ENCODE data around the gene ALG14. TPM values are rescaled to one million over a fixed set of nuclear protein-coding genes. Genes with fewer than 3 reads are reported as not detected.

ALG14 gene
- total RNA-seq, 2 experiments from 2014 or later: 0.08 to 0.52 TPM

DNA sequence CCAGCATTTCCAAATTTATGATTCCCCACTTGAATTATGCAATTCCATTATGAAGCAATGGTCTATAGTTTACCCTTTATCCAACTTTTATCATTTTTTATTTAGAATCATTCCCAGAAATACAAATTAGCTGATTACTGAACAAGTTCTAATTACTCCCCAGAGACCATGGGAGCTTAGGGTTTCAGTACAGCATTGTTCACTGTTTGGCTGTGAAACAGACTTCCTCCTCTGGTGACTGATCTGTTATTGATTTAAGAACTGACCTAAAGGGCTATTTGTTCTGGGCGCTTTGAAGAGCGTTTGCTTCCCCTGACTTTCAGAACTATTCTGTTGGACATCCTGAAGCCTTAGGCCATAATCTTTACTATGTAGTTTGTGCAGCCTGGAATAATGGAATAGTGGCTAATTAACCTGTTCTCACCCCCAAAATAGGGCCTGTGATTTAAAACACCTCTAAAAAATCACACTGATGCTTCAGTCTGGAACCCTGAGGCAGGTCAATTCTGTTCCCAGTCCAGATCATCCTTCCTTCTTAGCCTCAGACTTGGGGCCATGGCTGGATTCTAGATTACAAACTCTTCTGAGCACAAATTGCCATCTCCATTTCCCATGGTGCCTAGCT lies 58.7 kb downstream of the ALG14 start:
- TF ChIP-seq, protein P1, sequence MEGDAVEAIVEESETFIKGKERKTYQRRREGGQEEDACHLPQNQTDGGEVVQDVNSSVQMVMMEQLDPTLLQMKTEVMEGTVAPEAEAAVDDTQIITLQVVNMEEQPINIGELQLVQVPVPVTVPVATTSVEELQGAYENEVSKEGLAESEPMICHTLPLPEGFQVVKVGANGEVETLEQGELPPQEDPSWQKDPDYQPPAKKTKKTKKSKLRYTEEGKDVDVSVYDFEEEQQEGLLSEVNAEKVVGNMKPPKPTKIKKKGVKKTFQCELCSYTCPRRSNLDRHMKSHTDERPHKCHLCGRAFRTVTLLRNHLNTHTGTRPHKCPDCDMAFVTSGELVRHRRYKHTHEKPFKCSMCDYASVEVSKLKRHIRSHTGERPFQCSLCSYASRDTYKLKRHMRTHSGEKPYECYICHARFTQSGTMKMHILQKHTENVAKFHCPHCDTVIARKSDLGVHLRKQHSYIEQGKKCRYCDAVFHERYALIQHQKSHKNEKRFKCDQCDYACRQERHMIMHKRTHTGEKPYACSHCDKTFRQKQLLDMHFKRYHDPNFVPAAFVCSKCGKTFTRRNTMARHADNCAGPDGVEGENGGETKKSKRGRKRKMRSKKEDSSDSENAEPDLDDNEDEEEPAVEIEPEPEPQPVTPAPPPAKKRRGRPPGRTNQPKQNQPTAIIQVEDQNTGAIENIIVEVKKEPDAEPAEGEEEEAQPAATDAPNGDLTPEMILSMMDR (IDR thresholded peaks at IDR 0.05): no peak
- POLR2A ChIA-PET: no interaction called here

DNA sequence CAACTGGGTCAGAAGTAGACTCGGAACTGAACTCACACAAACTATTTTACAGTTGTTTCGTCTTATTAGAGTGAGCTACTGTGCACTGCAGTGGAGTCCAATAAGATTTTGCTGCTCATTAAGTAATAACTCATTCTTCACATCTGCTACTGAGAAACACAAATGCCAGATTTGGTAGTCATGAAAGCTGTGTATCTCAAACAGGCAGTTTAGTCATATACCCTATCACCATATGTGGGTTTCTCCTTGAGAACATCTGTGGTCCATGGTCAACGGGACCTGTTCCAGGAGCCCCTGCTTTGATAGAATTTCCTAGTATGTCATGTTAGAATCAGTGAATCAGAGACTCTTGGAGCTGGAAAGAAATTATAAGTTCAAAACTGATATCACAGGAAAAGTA lies 60.4 kb downstream of the ALG14 start:
- Histone ChIP-seq H3K27ac (ENCODE audit: low read depth in 1 of 2, low read length in 2 of 2) (no peak overlapping the region), H3K4me1 (ENCODE audit: insufficient read depth, low read length) (no peaks in the 10 kb centered on the region), H3K9me3 (ENCODE audit: control insufficient read depth in 1 of 2, insufficient read depth in 1 of 2, low read length in 2 of 2) (no peaks in the 10 kb centered on the region), H3K4me3 (ENCODE audit: low read length) (no peak overlapping the region), H3K27me3 (ENCODE audit: control insufficient read depth in 1 of 2, insufficient read depth in 2 of 2, low read length in 2 of 2) (no peaks in the 10 kb centered on the region), H3K36me3 (ENCODE audit: insufficient read depth, low read length) (no peaks in the 10 kb centered on the region)
- H3K9me3 Mint-ChIP-seq: no peaks in the 10 kb centered on the region
- no peak for DNase-seq
- H3K4me1 Mint-ChIP-seq (ENCODE audit: low read depth): no peaks in the 10 kb centered on the region
- H3K4me3 Mint-ChIP-seq: no peak overlapping the region
- ChIA-PET CTCF (no interaction called here), POLR2A (no interaction called here)
- no peaks in the 10 kb centered on the region for H3K27me3 Mint-ChIP-seq
- TF ChIP-seq, protein P1 (IDR thresholded peaks at IDR 0.05): no peak
- peaks cover 5% of the 10 kb centered on the region for H3K36me3 Mint-ChIP-seq (ENCODE audit: low read depth)
- no peak for ATAC-seq (ENCODE audit: poor library complexity)
- intact Hi-C loops (cut with DNase I, micrococcal nuclease): no loop called here
- H3K27ac Mint-ChIP-seq: no peak overlapping the region

More for the DNA sequence above, 58.7 kb downstream of the ALG14 start:
- intact Hi-C loops (cut with DNase I, micrococcal nuclease): no loop called here
- Histone ChIP-seq H3K9me3 (ENCODE audit: control insufficient read depth in 1 of 2, insufficient read depth in 1 of 2, low read length in 2 of 2) (no peaks in the 10 kb centered on the region), H3K4me1 (ENCODE audit: insufficient read depth, low read length) (no peaks in the 10 kb centered on the region), H3K4me3 (ENCODE audit: low read length) (no peak overlapping the region), H3K27ac (ENCODE audit: low read depth in 1 of 2, low read length in 2 of 2) (no peak overlapping the region), H3K27me3 (ENCODE audit: control insufficient read depth in 1 of 2, insufficient read depth in 2 of 2, low read length in 2 of 2) (no peaks in the 10 kb centered on the region), H3K36me3 (ENCODE audit: insufficient read depth, low read length) (no peaks in the 10 kb centered on the region)
- Mint-ChIP-seq H3K36me3 (ENCODE audit: low read depth) (peaks cover 5% of the 10 kb centered on the region), H3K4me1 (ENCODE audit: low read depth) (no peaks in the 10 kb centered on the region), H3K27ac (no peak overlapping the region), H3K9me3 (no peaks in the 10 kb centered on the region), H3K4me3 (no peak overlapping the region), H3K27me3 (no peaks in the 10 kb centered on the region)
- DNase-seq: no peak
- CTCF ChIA-PET: no interaction called here
- no peak for ATAC-seq (ENCODE audit: poor library complexity)

DNA sequence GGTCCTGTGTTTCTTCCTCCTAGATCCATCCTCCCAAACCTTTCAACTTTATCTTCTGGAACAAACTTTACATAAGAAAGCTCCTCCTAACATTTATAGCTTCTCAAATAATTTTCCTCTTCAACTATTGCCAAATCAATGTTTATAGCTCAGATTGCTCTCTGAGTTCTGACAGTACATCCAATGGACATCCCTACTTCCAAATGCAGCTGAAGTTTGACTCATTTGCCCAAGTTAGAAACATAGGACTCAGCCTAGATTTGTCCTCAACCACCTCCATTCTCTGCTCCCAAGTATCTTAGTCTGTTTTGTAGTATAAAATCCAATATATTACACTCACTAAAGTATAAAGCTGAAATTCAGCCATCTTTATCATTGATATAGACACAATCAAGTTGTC lies 62.6 kb downstream of the ALG14 start:
- ChIA-PET POLR2A (no interaction called here), CTCF (no interaction called here)
- intact Hi-C loops (cut with DNase I, micrococcal nuclease): no loop called here
- H3K27ac ChIP-seq (ENCODE audit: low read depth in 1 of 2, low read length in 2 of 2): no peak overlapping the region
- no peak overlapping the region for H3K4me3 Mint-ChIP-seq
- H3K36me3 Mint-ChIP-seq (ENCODE audit: low read depth): peaks cover 4% of the 10 kb centered on the region
- H3K27me3 ChIP-seq (ENCODE audit: control insufficient read depth in 1 of 2, insufficient read depth in 2 of 2, low read length in 2 of 2): no peaks in the 10 kb centered on the region
- TF ChIP-seq, protein P1 (IDR thresholded peaks at IDR 0.05): no peak
- H3K36me3 ChIP-seq (ENCODE audit: insufficient read depth, low read length): no peaks in the 10 kb centered on the region
- DNase-seq (no peak), ATAC-seq (ENCODE audit: poor library complexity) (no peak)
- H3K4me3 ChIP-seq (ENCODE audit: low read length): no peak overlapping the region
- H3K27ac Mint-ChIP-seq: no peak overlapping the region
- H3K4me1 Mint-ChIP-seq (ENCODE audit: low read depth): no peaks in the 10 kb centered on the region
- H3K9me3 Mint-ChIP-seq: no peaks in the 10 kb centered on the region
- no peaks in the 10 kb centered on the region for H3K27me3 Mint-ChIP-seq
- H3K9me3 ChIP-seq (ENCODE audit: control insufficient read depth in 1 of 2, insufficient read depth in 1 of 2, low read length in 2 of 2): no peaks in the 10 kb centered on the region
- H3K4me1 ChIP-seq (ENCODE audit: insufficient read depth, low read length): no peaks in the 10 kb centered on the region
